GM18951 (cell line): ENCODE data around the gene CPSF3.
"Not testable (repeated sequence)": the region's sequence is repeated elsewhere in the genome, so short reads cannot be mapped to it uniquely, and the experiment has no call there.

Experiments used
- POLR2A ChIP-seq: IDR thresholded peaks from 4 replicates; pipeline ENCODE4 v1.6.1; 2011; ENCODE audit warnings: mild to moderate bottlenecking; ENCODE audit not compliant: insufficient read length, insufficient read depth; ENCODE audit errors: extremely low read depth
- in situ Hi-C: fragments of 300-500 bp; cut with MboI; formaldehyde crosslinking; loops from one replicate; pipeline ENCODE4 v1.12.0; 2022; ENCODE audit warnings: low sequenced_read_pairs, mixed read lengths, inconsistent platforms; ENCODE audit not compliant: unreplicated experiment

Gene CPSF3

GRCh38 chr2:9388950-9389911, 34.2 kb upstream of the CPSF3 start:
- no peak for TF ChIP-seq POLR2A
- in situ Hi-C loops: no loop called here

- no peak for TF ChIP-seq POLR2A
- in situ Hi-C loops: no loop called here
These were observed 33.2 kb upstream of the CPSF3 start for GRCh38 chr2:9390151-9390850.

GRCh38 chr2:9390991-9391390, 32.5 kb upstream of the CPSF3 start:
- TF ChIP-seq POLR2A: no peak
- in situ Hi-C loops: no loop called here

- in situ Hi-C loops: no loop called here
- no peak for TF ChIP-seq POLR2A
These were observed 31.3 kb upstream of the CPSF3 start for GRCh38 chr2:9391961-9392720.

- no peak for TF ChIP-seq POLR2A
- in situ Hi-C loops: no loop called here
These were observed 30.3 kb upstream of the CPSF3 start for GRCh38 chr2:9392898-9393765.

- in situ Hi-C loops: no loop called here
These were observed 28.6 kb upstream of the CPSF3 start for GRCh38 chr2:9394816-9395215.

GRCh38 chr2:9397201-9397600, 26.3 kb upstream of the CPSF3 start:
- in situ Hi-C loops: no loop called here
- no peak for TF ChIP-seq POLR2A

More at GRCh38 chr2:9394816-9395215, 28.6 kb upstream of the CPSF3 start:
- TF ChIP-seq POLR2A: no peak

- in situ Hi-C loops: not testable (repeated sequence)
These were observed 25.2 kb upstream of the CPSF3 start for GRCh38 chr2:9398251-9398650.

- in situ Hi-C loops: no loop called here
- TF ChIP-seq POLR2A: no peak
These were observed 24.3 kb upstream of the CPSF3 start for GRCh38 chr2:9398881-9399780.

- no peak for TF ChIP-seq POLR2A
- in situ Hi-C loops: no loop called here
These were observed 23.0 kb upstream of the CPSF3 start for GRCh38 chr2:9400268-9401058.

GRCh38 chr2:9401059-9401547, 22.4 kb upstream of the CPSF3 start:
- in situ Hi-C loops: no loop called here
- TF ChIP-seq POLR2A: no peak
